ENCODE measurements around the gene NR2E1.

The NR2E1 gene

DNA sequence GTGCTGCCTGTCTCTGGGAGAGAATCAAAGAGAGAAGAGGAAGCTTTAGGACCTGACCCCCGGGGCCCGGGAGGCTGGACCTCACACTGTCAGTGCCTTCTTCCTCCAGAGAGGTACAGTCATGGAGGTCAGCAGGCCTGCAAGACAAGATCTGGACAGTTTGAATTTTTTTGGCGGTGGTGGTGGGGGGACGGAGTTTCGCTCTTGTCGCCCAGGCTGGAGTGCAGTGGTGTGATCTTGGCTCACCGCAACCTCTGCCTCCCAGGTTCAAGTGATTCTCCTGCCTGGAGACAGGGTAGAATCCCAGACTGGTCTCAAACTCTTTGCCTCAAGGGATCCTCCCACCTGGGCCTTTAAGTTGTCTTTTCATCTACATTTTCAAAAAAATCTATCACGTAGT, 34.4 kb downstream of the NR2E1 start:
- Mint-ChIP-seq H3K36me3 (ENCODE audit: low read depth) (no peaks in the 10 kb centered on the region), H3K27me3 (no peaks in the 10 kb centered on the region), H3K4me3 (no peak overlapping the region), H3K9me3 (no peaks in the 10 kb centered on the region), H3K4me1 (peaks cover 3% of the 10 kb centered on the region), H3K27ac (no peak overlapping the region)
- ATAC-seq (no peak), DNase-seq (no peak)

DNA sequence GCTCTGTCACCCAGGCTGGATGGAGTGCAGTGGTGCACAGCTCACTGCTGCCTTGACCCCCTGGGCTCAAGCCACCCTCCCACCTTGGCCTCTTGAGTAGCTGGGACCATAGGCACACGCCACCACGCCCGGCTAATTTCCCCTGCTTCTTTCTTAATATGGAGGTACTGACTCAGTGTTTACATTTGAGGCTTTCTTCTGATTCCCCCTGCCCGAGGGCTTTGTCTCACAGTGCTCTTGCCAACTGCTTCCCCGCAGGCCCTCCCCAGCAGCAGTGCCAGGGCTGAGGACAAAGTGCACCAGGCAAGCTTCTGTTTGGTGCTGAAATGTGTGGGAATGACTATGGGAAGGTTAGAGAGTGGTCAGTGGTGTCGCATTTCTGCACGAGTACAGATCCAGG, 34.8 kb downstream of the NR2E1 start:
- H3K27me3 Mint-ChIP-seq = no peaks in the 10 kb centered on the region

DNA sequence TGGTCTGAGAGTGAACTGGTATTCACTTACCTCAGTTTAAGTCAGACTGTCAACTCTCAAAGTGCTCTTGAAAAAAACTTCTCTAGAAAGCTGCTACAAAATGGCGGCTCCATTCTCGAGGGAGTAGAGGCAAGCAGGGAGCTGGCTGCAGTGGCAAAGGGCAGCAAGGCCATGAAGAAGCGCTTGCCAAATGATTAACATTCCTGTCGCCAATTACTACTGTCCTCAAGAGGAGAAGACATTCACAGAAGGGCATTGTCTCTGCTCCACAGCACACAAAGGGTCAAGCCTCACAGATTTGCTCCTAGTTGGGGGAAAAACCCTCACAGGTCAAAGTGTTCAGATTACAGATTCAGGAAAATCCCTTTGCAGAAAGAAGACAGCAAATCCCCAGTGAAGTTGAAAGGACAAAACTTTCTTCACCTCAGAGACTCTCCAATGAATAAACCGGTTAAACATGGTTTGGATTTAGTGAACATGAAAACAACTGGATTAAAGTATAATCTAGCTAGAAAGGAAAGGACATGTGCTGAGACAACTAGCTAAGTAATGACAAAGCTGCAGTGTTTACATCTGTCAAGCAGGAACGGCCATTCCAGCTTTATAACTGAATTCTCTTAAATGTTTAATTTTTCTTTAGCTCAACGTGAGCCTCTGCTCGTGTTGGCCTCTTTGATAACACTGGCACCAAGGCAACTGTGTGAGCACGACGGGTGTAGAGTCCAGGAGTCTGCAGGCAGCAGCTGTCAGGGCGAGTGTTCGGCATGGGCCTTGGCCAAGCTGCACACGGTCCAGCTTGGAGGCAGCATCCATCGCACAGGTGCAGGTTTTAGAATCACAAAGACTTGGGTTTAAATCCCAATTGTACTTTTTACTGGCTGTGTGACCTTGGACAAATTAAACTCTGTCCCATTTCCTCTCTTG, 37.6 kb downstream of the NR2E1 start:
- no peak overlapping the region for H3K4me3 Mint-ChIP-seq
- DNase-seq (no peak), ATAC-seq (no peak)
- H3K36me3 Mint-ChIP-seq (ENCODE audit: low read depth) = peaks cover 6% of the 10 kb centered on the region
- no peak overlapping the region for H3K27ac Mint-ChIP-seq
- H3K9me3 Mint-ChIP-seq = no peaks in the 10 kb centered on the region
- H3K4me1 Mint-ChIP-seq = peaks cover 3% of the 10 kb centered on the region
- H3K27me3 Mint-ChIP-seq = no peaks in the 10 kb centered on the region

More for the DNA sequence above, 34.8 kb downstream of the NR2E1 start:
- H3K27ac Mint-ChIP-seq = no peak overlapping the region
- H3K9me3 Mint-ChIP-seq = no peaks in the 10 kb centered on the region
- no peaks in the 10 kb centered on the region for H3K36me3 Mint-ChIP-seq (ENCODE audit: low read depth)
- ATAC-seq (no peak), DNase-seq (no peak)
- H3K4me1 Mint-ChIP-seq = peaks cover 3% of the 10 kb centered on the region
- no peak overlapping the region for H3K4me3 Mint-ChIP-seq

DNA sequence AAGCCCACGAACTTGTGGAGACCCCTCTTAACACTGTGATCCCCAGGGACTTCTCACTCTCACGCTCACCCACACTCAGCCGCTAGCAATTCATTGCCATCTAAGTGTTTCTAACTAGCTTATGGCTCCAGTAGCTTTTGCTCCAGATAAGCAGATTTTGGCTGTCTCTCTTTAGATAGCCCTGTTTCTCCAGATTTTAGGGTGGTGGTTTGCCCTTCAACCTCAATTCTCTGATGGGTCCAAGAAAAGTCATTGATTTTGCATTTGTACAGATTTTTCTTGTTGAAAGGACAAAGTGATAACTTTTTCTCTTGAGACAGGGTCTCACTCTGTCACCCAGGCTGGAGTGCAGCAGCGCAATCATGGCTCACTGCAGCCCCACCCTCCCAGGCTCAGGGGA, 41.2 kb downstream of the NR2E1 start:
- Mint-ChIP-seq H3K4me1 (peaks cover 5% of the 10 kb centered on the region), H3K9me3 (no peaks in the 10 kb centered on the region), H3K36me3 (ENCODE audit: low read depth) (peaks cover 20% of the 10 kb centered on the region), H3K4me3 (no peak overlapping the region), H3K27me3 (no peaks in the 10 kb centered on the region), H3K27ac (no peak overlapping the region)
- no peak for ATAC-seq
- no peak for DNase-seq

DNA sequence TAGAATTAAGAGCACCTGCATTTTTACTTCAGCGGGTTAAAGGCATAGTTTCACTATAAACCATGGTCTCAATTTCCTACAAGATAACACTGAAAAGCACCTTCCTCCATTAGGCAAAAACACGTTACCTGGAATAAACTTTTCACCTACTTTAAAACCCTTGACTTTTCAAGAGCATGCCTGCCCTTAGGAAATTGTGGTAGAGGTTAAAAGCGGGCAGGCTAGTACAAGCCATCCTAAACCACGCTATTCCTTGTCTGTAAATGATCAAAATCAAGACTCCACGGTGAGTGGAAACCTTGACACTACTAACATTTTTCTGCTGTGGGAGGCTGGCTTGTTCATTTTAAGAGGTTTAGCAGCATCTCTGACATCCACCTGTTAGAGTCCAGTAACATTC, 43.9 kb downstream of the NR2E1 start:
- H3K36me3 Mint-ChIP-seq (ENCODE audit: low read depth) = peaks cover 26% of the 10 kb centered on the region
- ATAC-seq = no peak

DNA sequence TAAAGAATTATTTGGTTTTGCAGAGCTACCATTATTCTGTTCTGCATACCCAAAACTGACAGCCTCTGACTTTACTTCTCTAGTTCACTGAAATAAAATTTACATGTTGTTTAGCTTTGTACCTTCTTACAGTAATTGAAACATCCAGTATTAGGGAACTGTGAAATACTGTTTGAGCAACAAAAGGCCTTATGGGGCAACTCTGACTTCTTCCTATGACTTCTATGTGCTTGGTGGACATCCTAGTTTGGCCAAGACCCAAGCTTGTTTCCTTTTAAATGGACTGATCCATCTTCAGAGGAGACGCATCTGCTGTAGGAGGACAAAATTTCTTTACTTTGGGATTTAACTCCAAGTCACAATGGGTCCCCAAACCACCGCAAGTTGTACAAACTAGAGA, 44.7 kb downstream of the NR2E1 start:
- ATAC-seq = no peak
- Mint-ChIP-seq H3K27ac (no peak overlapping the region), H3K4me1 (peaks cover 3% of the 10 kb centered on the region), H3K27me3 (no peaks in the 10 kb centered on the region), H3K36me3 (ENCODE audit: low read depth) (peaks cover 28% of the 10 kb centered on the region), H3K9me3 (no peaks in the 10 kb centered on the region), H3K4me3 (no peak overlapping the region)
- DNase-seq = no peak

More for the DNA sequence above, 43.9 kb downstream of the NR2E1 start:
- H3K4me1 Mint-ChIP-seq = peaks cover 3% of the 10 kb centered on the region
- no peak overlapping the region for H3K27ac Mint-ChIP-seq
- H3K9me3 Mint-ChIP-seq = no peaks in the 10 kb centered on the region
- H3K4me3 Mint-ChIP-seq = no peak overlapping the region
- no peaks in the 10 kb centered on the region for H3K27me3 Mint-ChIP-seq
- no peak for DNase-seq

DNA sequence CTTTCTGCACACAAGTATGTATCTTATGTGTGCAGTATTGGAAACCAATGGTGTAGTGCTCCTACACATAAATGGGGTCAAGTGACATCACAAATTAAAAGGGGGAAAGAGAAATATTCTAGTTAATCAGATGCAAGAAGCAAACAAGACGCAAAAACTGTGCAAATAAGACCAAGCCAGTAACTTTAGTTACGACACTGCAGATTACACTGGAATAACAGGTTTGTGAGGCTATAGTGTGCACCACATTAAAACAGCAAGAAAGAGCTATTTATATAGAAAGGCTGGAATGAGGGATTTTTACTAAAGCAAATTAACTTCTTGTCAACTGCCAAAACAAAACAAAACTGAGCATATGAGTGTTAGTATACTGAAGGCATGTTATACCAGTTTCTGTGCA, 45.8 kb downstream of the NR2E1 start:
- H3K4me1 Mint-ChIP-seq = peaks cover 3% of the 10 kb centered on the region
- H3K9me3 Mint-ChIP-seq = no peaks in the 10 kb centered on the region
- H3K4me3 Mint-ChIP-seq = no peak overlapping the region
- no peak overlapping the region for H3K27ac Mint-ChIP-seq
- DNase-seq = no peak
- no peaks in the 10 kb centered on the region for H3K27me3 Mint-ChIP-seq
- H3K36me3 Mint-ChIP-seq (ENCODE audit: low read depth) = peaks cover 27% of the 10 kb centered on the region
- ATAC-seq = no peak

DNA sequence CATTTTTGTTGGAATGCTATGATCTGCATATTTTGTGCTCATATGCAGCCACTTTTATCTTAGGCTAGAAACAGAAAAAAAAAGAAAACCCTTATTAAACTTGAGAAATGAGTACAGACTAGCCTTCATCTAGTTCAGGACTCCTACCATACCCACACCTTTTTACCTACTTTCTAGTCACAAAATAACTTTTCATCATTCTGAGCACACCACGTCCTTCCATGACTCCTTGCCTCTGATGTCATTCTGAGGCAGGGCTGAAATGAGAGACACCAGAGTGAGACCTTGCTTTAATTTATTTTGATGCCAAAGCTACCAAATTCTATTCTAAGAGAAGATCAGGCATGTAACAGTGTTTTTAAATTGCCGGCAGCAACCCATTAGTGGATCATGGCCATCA, 56.2 kb downstream of the NR2E1 start:
- ATAC-seq (no peak), DNase-seq (no peak)
- Mint-ChIP-seq H3K27me3 (no peaks in the 10 kb centered on the region), H3K4me1 (peaks cover 12% of the 10 kb centered on the region), H3K4me3 (no peak overlapping the region), H3K27ac (peak overlapping the region; percentile 82), H3K36me3 (ENCODE audit: low read depth) (peaks cover 18% of the 10 kb centered on the region), H3K9me3 (no peaks in the 10 kb centered on the region)

DNA sequence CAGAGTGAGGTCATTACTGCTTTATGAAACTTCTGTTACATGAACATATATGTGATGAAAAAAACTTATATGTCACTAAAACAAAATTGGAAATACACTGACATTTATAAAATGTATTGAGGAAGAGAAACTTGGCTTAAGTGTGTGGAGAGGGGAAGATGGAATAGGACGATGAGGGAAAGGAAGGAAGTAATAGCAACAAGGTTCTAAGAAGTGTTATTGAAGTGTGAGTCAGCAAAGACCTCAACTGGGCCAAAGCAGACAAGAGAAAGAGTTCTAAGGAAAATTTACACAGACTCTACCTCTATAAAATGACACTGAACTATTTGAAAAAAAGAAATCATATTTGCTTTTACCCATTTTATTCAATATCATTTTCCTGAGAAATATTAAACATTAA, 56.7 kb downstream of the NR2E1 start:
- no peak for DNase-seq
- Mint-ChIP-seq H3K4me1 (peaks cover 15% of the 10 kb centered on the region), H3K9me3 (no peaks in the 10 kb centered on the region), H3K27ac (peak overlapping the region; percentile 82), H3K27me3 (no peaks in the 10 kb centered on the region), H3K36me3 (ENCODE audit: low read depth) (peaks cover 18% of the 10 kb centered on the region), H3K4me3 (no peak overlapping the region)
- no peak for ATAC-seq

DNA sequence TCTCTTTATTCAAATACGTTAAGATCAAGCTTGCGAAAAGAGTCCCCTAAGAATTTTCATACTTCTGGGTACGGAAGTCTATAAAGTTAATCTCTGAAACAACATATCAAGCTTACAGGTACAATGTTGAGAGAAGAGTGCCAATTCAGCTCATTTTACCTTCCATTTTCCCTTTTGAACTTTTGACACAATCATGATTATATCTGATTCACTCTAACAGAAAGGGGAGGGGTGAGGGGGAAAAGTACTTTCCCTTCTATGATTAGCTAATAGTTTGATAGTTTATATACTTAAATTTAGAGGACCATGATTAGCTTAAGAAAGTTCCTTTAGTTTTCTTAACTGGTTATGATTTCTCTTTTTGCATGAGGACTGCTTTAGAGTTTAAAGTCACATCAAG, 61.5 kb downstream of the NR2E1 start:
- Mint-ChIP-seq H3K27ac (no peak overlapping the region), H3K4me3 (no peak overlapping the region), H3K4me1 (peaks cover 19% of the 10 kb centered on the region), H3K36me3 (ENCODE audit: low read depth) (peaks cover 8% of the 10 kb centered on the region), H3K9me3 (no peaks in the 10 kb centered on the region), H3K27me3 (no peaks in the 10 kb centered on the region)
- DNase-seq (no peak), ATAC-seq (no peak)

DNA sequence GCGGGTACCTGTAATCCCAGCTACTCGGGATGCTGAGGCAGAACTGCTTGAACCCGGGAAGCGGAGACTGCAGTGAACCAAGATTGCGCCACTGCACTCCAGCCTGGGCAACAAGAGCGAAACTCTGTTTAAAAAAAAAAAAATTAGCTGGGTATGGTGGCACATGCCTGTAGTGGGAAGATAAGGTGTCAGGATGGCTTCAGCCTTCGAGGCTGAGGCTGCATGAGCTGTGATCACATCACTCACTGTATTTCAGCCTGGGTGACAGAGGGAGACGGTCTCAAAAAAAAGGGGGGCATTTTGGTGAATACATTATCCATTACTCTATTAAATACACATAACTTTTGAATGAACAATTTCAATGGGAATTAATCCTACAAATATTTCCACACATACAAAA, 62.6 kb downstream of the NR2E1 start:
- no peaks in the 10 kb centered on the region for H3K27me3 Mint-ChIP-seq
- H3K4me3 Mint-ChIP-seq = no peak overlapping the region
- peaks cover 13% of the 10 kb centered on the region for H3K4me1 Mint-ChIP-seq
- no peaks in the 10 kb centered on the region for H3K9me3 Mint-ChIP-seq
- DNase-seq (no peak), ATAC-seq (no peak)
- peaks cover 2% of the 10 kb centered on the region for H3K36me3 Mint-ChIP-seq (ENCODE audit: low read depth)
- H3K27ac Mint-ChIP-seq = no peak overlapping the region

DNA sequence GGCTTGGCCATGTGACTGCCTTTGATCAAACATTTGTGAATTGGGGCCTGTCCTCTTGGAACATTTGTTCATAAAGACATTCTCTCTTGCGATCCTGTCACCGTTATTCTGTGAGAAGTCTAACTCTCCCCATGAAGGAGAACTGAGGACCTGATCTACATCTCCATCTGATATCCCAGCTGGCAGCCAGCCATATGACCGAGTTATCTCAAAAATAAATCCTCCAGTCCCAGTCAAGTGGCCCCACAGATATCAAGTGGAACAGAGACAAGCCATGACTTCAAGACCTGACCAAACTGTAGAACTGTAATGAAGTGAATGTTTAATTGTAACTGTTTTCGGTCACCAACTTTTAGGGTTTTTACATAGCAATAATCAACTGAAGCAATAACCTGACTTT, 69.3 kb downstream of the NR2E1 start:
- Mint-ChIP-seq H3K36me3 (ENCODE audit: low read depth) (peaks cover 22% of the 10 kb centered on the region), H3K4me3 (no peak overlapping the region), H3K27ac (no peak overlapping the region), H3K4me1 (peaks cover 2% of the 10 kb centered on the region), H3K9me3 (no peaks in the 10 kb centered on the region), H3K27me3 (no peaks in the 10 kb centered on the region)
- DNase-seq = no peak
- no peak for ATAC-seq

DNA sequence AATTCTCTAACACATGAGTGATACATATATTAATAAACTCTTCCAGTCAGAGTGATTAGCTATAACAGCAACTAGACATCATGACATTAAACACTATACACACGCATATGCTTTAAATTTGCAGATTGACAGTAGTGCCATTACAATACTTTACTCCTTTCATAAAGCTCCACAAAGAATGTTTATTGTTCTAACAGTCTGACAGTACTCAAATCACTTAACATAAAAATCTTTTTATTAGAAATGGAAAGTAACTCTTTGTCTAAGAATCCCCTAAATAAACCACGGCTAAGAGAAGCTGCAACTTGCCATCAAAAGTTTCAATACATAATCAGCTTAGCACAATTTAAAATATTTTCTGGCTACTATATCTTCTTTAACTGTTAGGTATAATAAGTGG, 71.0 kb downstream of the NR2E1 start:
- no peak for ATAC-seq
- no peak for DNase-seq
- Mint-ChIP-seq H3K4me1 (peaks cover 7% of the 10 kb centered on the region), H3K4me3 (no peak overlapping the region), H3K27ac (no peak overlapping the region), H3K27me3 (no peaks in the 10 kb centered on the region), H3K9me3 (peaks cover 4% of the 10 kb centered on the region), H3K36me3 (ENCODE audit: low read depth) (peaks cover 29% of the 10 kb centered on the region)

DNA sequence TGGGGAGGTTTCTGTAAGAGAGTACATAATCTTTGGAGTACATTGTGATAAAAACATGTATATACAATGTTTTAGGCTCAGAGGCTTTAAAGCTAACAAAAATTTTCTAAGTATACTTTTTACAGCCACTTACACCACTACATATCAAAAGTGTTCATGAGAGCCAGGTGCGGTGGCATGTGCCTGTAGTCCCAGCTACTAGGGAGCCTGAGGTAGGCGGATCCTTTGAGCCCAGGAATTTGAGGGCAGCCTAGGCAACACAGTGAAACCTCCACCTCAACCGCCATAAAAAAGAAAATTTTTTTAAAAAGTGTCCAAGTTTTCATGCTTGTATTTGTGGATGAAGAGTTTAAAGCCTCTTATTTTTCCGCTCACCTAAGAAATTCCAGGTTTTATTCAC, 72.5 kb downstream of the NR2E1 start:
- Mint-ChIP-seq H3K4me1 (peaks cover 13% of the 10 kb centered on the region), H3K4me3 (no peak overlapping the region), H3K27ac (no peak overlapping the region), H3K36me3 (ENCODE audit: low read depth) (peaks cover 43% of the 10 kb centered on the region), H3K27me3 (no peaks in the 10 kb centered on the region), H3K9me3 (peaks cover 10% of the 10 kb centered on the region)
- ATAC-seq (no peak), DNase-seq (no peak)
